ENCODE results near the gene LIMS2.

LIMS2 gene

DNA sequence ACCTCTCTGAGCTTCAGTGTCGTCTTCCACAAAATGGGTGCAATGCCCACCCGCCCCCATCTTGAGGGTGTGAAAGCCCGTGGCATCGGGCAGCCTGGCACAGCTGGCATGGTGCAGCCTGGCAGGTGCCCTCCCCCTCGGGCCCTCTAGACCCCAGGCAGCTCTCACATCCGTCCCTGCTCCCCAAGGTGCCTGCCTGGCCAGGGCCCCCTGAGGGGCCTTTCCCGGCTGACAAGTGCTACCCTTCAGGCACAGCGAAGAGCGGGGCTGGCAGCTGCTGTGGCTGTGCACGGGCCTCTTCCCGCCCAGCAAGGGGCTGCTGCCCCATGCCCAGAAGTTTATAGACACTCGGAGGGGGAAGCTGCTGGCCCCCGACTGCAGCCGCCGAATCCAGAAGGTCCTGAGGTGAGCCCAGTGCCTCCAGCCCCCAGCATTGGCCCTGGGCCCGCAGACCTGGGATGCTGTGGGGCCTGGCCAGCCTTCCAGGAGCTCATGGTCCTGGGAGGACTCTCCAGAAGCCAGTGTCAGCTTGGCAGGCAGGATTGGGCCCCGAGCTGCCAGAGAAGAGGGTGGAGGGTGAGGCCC is 43.2 kb downstream of the LIMS2 start:
- no peak for DNase-seq

DNA sequence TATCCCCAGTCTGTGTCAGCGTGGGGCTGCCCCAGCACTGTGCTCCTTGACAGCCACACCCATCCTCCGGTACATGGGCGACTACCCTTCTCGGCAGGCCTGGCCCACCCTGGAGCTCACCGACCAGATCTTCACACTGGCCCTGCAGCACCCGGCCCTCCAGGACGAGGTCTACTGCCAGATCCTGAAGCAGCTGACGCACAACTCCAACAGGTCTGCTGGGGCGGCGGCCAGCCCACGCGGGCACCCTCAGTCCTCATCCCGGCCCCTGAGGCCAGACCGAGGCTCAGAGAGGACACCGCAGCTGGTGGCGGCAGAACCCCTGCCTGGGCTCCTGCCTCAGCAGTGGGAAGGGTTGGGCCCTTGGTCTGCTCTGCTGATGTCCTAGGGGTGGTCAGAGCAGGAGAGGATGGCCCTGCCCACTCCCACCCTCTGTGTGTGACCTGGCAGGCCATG is 43.8 kb downstream of the LIMS2 start:
- no peak for DNase-seq

- no peak for DNase-seq
These were observed 44.3 kb downstream of the LIMS2 start for GRCh38 chr2:127630864-127631540.

- DNase-seq = no peak
These were observed 45.0 kb downstream of the LIMS2 start for GRCh38 chr2:127630096-127630863.

- DNase-seq = no peak
These were observed 45.7 kb downstream of the LIMS2 start for GRCh38 chr2:127629637-127630036.

GRCh38 chr2:127628767-127629614 is 46.3 kb downstream of the LIMS2 start:
- no peak for DNase-seq

DNA sequence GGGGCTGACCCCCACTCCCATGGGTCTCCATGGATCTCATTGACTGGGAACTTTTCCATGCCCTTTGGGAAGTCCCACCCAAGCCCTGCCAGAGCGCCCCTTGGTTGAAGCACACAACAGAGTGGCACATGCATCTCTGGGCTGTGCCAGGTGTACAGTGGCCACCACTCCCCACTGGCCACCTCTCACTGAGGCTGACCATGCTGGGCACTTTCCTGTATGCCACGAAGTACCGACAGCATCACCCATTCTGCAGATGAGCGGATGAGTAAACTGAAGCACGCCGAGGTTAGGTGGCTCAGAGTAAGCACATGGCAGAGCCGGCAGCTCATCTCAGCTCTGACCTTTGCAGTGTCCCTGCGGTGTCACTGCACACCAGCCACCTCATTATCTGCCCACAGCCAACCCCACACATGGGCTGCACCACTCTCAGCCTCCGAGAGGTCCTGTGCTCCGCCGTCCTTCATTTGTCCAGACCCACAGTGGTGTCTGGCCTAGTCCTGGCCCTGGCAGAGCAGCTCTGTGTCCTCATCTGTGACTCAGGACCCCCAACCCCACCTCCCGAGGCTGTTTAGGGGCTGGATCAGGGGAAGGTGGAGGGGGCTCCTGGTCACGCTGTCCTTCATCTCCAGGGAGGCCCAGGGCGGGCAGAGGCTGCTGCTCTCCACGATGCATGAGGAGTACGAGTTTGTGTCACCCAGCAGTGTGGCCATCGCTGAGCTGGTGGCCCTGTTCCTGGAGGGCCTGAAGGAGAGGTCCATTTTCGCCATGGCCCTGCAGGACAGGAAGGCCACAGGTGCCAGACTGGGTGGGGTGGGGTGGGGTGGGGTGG is 47.4 kb downstream of the LIMS2 start:
- DNase-seq = no peak

DNA sequence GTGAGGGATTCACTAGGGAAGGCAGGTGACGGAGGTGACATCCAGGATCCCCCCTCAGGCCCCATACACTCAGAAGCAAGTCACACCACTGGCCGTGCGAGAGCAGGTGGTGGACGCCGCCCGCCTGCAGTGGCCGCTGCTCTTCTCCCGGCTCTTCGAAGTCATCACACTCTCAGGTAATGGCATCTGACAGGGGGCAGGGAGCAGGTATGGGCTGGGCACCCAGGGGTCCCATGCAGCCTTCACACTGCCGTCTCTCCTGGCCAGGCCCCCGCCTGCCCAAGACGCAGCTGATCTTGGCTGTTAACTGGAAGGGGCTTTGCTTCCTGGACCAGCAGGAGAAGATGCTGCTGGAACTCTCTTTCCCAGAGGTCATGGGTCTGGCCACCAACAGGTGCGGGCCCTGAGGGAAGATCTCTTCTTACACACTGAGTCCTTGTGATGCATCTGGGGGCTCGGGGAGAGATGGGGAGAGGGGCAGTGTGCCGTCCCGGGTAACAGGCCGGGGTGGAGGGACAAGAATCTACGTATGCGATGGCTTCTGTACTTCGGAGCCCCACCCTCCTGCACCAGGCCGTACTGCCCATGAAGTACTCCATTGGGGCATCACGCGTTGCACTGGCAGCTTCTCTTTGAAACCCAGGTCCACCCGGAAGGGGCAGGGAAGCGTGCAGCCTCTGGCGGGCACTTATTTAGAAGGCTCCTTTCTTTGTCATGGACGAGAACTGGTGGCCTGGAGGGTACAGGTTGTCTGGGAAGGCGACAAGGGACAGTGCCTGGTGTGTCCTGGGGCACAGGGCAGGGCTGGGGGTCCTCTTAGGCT is 48.2 kb downstream of the LIMS2 start:
- DNase-seq = no peak

GRCh38 chr2:127626175-127626574 is 49.2 kb downstream of the LIMS2 start:
- DNase-seq = no peak

DNA sequence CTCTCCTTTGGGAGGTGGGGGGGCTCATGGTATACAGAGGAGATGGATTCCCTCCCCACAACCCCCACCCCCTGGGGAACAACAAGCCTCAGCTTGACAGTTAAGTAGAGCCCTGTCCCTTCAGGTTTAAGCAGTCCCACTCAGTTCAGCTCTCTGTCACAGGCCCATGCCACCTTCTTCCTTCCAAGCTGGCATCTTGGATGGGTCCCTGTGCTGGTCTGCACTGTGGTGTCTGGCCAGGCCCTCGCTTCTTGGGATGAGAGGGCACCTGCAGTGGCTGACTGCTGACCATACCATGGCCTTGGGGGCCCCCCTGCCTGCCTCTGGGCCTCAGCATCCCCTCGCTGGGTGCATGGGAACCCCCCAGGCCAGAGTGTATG is 49.8 kb downstream of the LIMS2 start:
- no peak for DNase-seq

DNA sequence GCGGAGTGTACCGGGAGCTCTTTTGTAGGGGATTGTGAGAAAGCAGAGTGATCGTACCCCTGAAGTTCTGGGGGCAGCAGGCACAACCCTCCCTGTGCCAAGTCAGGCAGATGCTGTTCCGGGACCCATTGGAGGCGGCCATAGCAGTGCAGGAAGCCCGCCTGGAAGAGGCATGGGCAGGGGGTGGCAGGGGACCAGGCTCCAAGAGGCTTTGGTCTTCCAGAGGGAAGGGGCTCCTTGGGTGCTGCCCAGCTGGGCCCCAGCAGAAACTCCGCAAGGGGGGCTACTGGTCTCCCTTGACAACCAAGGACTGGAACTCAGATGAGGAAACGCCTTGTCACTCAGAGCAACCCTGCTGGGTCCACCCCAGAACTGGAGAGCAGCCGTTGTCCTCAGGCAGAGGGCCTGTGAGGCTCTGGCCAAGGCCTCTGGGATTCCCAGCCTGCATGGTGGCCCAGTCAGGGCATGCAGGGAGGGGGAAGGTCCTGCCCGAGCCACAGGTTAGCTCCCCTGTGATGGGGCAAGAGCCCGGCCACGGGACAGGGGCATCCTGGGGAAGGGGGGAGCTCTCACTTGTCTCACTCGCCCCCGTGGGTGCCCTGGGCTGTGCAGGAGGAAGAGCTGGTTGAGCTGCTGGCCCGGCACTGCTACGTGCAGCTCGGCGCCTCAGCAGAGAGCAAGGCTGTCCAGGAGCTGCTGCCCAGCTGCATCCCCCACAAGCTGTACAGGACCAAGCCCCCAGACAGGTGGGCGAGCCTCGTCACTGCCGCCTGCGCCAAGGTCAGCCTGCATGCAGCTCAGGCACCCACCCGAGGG is 50.4 kb downstream of the LIMS2 start:
- DNase-seq = no peak

GRCh38 chr2:127624320-127624755 is 51.0 kb downstream of the LIMS2 start:
- no peak for DNase-seq

DNA sequence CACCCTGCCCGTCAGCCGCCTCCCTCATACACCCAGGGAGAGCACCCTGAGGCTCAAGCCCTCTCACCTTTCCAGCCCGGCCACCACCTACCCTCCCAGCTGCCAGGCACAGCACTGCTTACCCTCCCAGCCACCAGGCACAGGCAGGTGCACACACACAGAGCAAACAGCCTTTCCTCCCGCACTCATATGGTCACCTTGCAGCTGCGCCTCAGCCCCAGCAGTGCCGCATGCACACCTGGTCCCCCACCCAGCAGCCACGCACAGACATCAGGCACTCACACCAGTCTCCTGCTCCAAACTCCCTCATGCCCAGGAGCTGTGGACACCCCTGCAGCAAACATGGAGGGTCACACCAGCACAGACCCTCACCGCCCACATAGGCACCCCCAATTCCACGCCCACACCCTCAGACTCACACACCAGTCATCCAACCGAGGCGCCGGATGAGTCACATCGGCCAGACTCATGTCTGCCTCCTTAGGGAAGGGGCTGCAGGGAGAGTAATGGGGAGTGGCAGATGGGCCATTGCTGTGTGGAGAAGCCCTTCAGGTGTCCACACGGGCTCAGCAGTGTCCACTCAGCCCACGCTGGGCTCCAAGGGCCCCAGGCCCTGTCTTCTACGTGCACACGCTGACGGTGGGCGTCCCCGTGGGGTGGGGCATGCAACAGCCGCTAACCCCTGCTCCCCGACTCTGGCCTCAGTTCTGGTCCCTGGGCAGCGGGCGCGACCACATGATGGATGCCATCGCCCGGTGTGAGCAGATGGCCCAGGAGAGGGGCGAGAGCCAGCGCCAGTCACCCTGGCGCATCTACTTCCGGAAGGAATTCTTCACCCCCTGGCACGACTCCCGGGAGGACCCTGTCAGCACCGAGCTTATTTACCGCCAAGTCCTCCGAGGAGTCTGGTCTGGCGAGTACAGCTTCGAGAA is 51.7 kb downstream of the LIMS2 start:
- DNase-seq = no peak

DNA sequence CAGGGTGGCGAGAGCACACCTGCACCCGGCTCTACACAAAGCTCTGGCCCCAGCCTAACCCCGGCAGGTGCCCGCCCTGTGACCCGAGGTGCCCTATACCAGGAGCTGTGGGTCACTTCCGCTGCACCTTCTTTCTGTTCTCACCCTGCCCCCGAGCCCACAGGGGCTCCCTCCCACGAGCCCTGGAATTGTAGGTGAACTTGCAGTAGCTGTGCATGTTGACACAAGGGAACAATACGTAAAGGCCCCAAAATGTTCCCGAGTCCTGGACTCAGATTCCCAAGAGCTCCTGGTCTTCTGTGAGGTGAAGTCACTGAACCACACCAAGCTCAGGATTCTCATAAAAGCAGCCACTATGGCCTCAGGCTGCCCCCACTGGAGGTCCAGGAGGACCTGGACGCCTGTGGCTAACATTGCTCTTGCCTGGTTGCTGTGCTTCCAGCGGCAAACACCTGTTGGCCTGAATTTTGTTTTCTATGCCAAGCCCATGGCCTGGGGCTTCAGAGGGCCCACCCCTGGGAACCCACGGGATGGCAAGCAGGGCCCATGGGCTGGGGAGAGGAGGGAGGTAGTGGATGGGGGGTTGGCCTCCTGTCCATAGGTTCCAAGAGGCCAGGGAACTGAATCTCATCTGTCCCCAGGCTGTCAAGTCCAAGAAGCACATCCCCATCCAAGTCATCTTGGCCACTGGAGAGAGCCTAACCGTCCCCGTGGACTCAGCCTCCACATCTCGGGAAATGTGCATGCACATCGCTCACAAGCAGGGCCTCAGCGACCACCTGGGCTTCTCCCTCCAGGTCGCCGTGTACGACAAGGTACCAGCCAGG is 52.6 kb downstream of the LIMS2 start:
- no peak for DNase-seq

DNA sequence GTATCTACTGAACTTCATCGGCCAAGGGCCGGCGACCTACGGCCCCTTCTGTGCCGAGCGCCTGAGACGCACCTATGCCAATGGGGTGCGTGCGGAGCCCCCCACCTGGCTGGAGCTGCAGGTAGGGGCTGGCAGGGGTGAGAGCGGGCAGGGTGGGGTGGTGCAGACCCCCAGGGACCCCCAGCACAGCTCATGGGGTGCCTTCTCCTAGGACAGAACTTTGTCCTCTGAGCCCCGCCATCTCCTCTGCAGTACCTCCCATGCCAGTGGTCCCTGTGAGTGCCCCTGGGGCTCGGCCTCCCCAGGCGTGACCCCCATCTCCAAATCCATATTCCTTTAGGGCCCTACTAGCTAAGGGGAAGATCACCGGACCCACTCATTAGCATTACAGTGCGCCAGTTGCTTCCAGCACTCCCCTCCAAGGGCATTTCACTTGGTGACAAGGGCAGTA is 53.3 kb downstream of the LIMS2 start:
- DNase-seq = no peak

GRCh38 chr2:127620866-127621265 is 54.5 kb downstream of the LIMS2 start:
- DNase-seq = no peak

GRCh38 chr2:127619877-127620705 is 55.2 kb downstream of the LIMS2 start:
- no peak for DNase-seq

Data from C1 segment of cervical spinal cord (tissue), 14 donors.